Vagina (tissue), 2 donors: Measurements from ENCODE around the gene KLHDC4. TPM values are rescaled to one million over a fixed set of nuclear protein-coding genes. Genes with fewer than 3 reads are reported as not detected.
"Not testable (repeated sequence)": the region's sequence is repeated elsewhere in the genome, so short reads cannot be mapped to it uniquely, and the experiment has no call there.

Experiments
- DNase-seq, 2 donors: peaks; one replicate each; pipeline ENCODE4 v3.0.0-alpha.2; 2017; ENCODE audit errors: extremely low spot score in 2 of 2
- H3K27ac ChIP-seq: fragments of 200-600 bp; sonication (generic); one replicate; pipeline ENCODE4 v1.5.1; 2019
- H3K27me3 ChIP-seq: fragments of 200-600 bp; sonication (generic); one replicate; pipeline ENCODE4 v1.5.1; 2019
- H3K36me3 ChIP-seq, 2 donors: fragments of 200-600 bp; sonication (generic); one replicate each; pipeline ENCODE4 v1.5.1; 2017 to 2019
- H3K4me1 ChIP-seq: fragments of 200-600 bp; sonication (generic); one replicate; pipeline ENCODE4 v1.5.1; 2019
- H3K4me3 ChIP-seq, 2 donors: fragments of 200-600 bp; sonication (generic); 1 replicate in 1 of 2; 2 replicates in 1 of 2; pipeline ENCODE4 v1.5.1; 2016 to 2019
- H3K9me3 ChIP-seq: fragments of 200-600 bp; sonication (generic); one replicate; pipeline ENCODE4 v1.5.1; 2019
- CTCF ChIP-seq, 3 experiments: fragments of 450-650 bp in 2 of 3; fragments of 200-600 bp in 1 of 3; sonication (generic) in 1 of 3; IDR thresholded peaks; one replicate each; pipeline ENCODE4 v1.5.1; 2017 to 2019; ENCODE audit warnings: antibody characterized with exemption in 3 of 3, mild to moderate bottlenecking in 2 of 3, moderate library complexity in 2 of 3
- POLR2A ChIP-seq, 2 donors: fragments of 450-650 bp; IDR thresholded peaks; one replicate each; pipeline ENCODE4 v1.6.1; 2017; ENCODE audit warnings: antibody characterized with exemption in 2 of 2, mild to moderate bottlenecking in 2 of 2, moderate library complexity in 2 of 2
- POLR2AphosphoS5 ChIP-seq, 2 donors: sonication (generic); formaldehyde crosslinking; IDR thresholded peaks; one replicate each; pipeline ENCODE4 v1.9.0; 2017; ENCODE audit warnings: antibody characterized with exemption in 2 of 2, mild to moderate bottlenecking in 2 of 2, low read depth in 1 of 2; ENCODE audit not compliant: insufficient read depth in 1 of 2
- intact Hi-C: fragments of 100-400 bp; cut with DNase I; formaldehyde crosslinking; loops from one replicate; pipeline ENCODE4 v1.15.1; 2023
- total RNA-seq: library from RNA; depleted of rRNA; stranded (reverse); fragments of >200 nt; gene quantifications from one replicate; pipeline ENCODE4 v1.2.3, GENCODE V29; 2016

The KLHDC4 gene
- total RNA-seq, 1 donor from 2014 or later, result 62.9 TPM

- DNase-seq, result no peak
- Histone ChIP-seq H3K9me3 (no peaks in the 10 kb centered on the region), H3K27me3 (no peaks in the 10 kb centered on the region), H3K36me3 (peaks cover 0 to under 1% of the 10 kb centered on the region in 2 donors), H3K4me3 (no peak overlapping the region), H3K27ac (no peak overlapping the region), H3K4me1 (no peaks in the 10 kb centered on the region)
- intact Hi-C loops, result no loop called here
- TF ChIP-seq POLR2AphosphoS5 (IDR thresholded peaks at IDR 0.05; ENCODE audit: insufficient read depth in 1 of 2, low read depth in 1 of 2) (no peak), CTCF (IDR thresholded peaks at IDR 0.05) (no peak)
Observed at GRCh38 chr16:87721622-87722585, 43.9 kb downstream of the KLHDC4 start.

- H3K27ac ChIP-seq, result no peak overlapping the region
- H3K4me3 ChIP-seq, result no peak overlapping the region
- H3K4me1 ChIP-seq, result no peaks in the 10 kb centered on the region
- H3K9me3 ChIP-seq, result no peaks in the 10 kb centered on the region
- no peak for DNase-seq
- intact Hi-C loops, result no loop called here
- no peaks in the 10 kb centered on the region for H3K27me3 ChIP-seq
- TF ChIP-seq POLR2A (IDR thresholded peaks at IDR 0.05), result no peak
- no peak for TF ChIP-seq CTCF (IDR thresholded peaks at IDR 0.05)
- TF ChIP-seq POLR2AphosphoS5 (IDR thresholded peaks at IDR 0.05; ENCODE audit: insufficient read depth in 1 of 2, low read depth in 1 of 2), result no peak
- H3K36me3 ChIP-seq, result peaks cover 0 to 6% of the 10 kb centered on the region in 2 donors
Observed at GRCh38 chr16:87720446-87720845, 45.3 kb downstream of the KLHDC4 start.

- intact Hi-C loops, H3K4me1 ChIP-seq, H3K4me3 ChIP-seq, H3K27ac ChIP-seq, DNase-seq, H3K9me3 ChIP-seq, H3K27me3 ChIP-seq: not testable (repeated sequence)
- H3K36me3 ChIP-seq, result peaks cover 0 to 20% of the 10 kb centered on the region in 2 donors
Observed at GRCh38 chr16:87718831-87719230, 47.0 kb downstream of the KLHDC4 start.

GRCh38 chr16:87715658-87716057 lies 50.1 kb downstream of the KLHDC4 start:
- DNase-seq, result no peak
- Histone ChIP-seq H3K36me3 (peaks cover 0 to 28% of the 10 kb centered on the region in 2 donors), H3K27me3 (no peaks in the 10 kb centered on the region), H3K4me1 (no peaks in the 10 kb centered on the region), H3K27ac (no peak overlapping the region), H3K9me3 (no peaks in the 10 kb centered on the region), H3K4me3 (no peak overlapping the region)
- TF ChIP-seq CTCF (IDR thresholded peaks at IDR 0.05), result no peak
- no peak for TF ChIP-seq POLR2A (IDR thresholded peaks at IDR 0.05)
- TF ChIP-seq POLR2AphosphoS5 (IDR thresholded peaks at IDR 0.05; ENCODE audit: insufficient read depth in 1 of 2, low read depth in 1 of 2), result no peak
- intact Hi-C loops, result no loop called here

GRCh38 chr16:87715231-87715630 lies 50.6 kb downstream of the KLHDC4 start:
- intact Hi-C loops, result no loop called here
- Histone ChIP-seq H3K27ac (no peak overlapping the region), H3K9me3 (no peaks in the 10 kb centered on the region), H3K4me3 (no peak overlapping the region), H3K4me1 (no peaks in the 10 kb centered on the region), H3K27me3 (no peaks in the 10 kb centered on the region), H3K36me3 (peaks cover 0 to 28% of the 10 kb centered on the region in 2 donors)
- DNase-seq, result no peak
- TF ChIP-seq CTCF (IDR thresholded peaks at IDR 0.05) (no peak), POLR2A (IDR thresholded peaks at IDR 0.05) (no peak), POLR2AphosphoS5 (IDR thresholded peaks at IDR 0.05; ENCODE audit: insufficient read depth in 1 of 2, low read depth in 1 of 2) (no peak)
